ENCODE results near the gene FOXI3. TPM values are rescaled to one million over a fixed set of nuclear protein-coding genes. Genes with fewer than 3 reads are reported as not detected.

FOXI3 gene
- total RNA-seq, 3 donors from 2014 or later = not detected

GRCh38 chr2:88483200-88483599, 30.7 kb upstream of the FOXI3 start:
- Histone ChIP-seq H3K27ac (no peak overlapping the region), H3K4me1 (no peaks in the 10 kb centered on the region), H3K4me3 (no peak overlapping the region), H3K36me3 (no peaks in the 10 kb centered on the region), H3K9me3 (no peaks in the 10 kb centered on the region), H3K27me3 (no peaks in the 10 kb centered on the region)
- TF ChIP-seq POLR2AphosphoS5 (IDR thresholded peaks at IDR 0.05) (no peak), POLR2A (IDR thresholded peaks at IDR 0.05) (no peak)
- TF ChIP-seq, protein P1, sequence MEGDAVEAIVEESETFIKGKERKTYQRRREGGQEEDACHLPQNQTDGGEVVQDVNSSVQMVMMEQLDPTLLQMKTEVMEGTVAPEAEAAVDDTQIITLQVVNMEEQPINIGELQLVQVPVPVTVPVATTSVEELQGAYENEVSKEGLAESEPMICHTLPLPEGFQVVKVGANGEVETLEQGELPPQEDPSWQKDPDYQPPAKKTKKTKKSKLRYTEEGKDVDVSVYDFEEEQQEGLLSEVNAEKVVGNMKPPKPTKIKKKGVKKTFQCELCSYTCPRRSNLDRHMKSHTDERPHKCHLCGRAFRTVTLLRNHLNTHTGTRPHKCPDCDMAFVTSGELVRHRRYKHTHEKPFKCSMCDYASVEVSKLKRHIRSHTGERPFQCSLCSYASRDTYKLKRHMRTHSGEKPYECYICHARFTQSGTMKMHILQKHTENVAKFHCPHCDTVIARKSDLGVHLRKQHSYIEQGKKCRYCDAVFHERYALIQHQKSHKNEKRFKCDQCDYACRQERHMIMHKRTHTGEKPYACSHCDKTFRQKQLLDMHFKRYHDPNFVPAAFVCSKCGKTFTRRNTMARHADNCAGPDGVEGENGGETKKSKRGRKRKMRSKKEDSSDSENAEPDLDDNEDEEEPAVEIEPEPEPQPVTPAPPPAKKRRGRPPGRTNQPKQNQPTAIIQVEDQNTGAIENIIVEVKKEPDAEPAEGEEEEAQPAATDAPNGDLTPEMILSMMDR (IDR thresholded peaks at IDR 0.05) = no peak
- no peak for DNase-seq (ENCODE audit: low spot score in 2 of 2)
- intact Hi-C loops (cut with DNase I; ENCODE audit: low total_unique reads) = no loop called here

DNA sequence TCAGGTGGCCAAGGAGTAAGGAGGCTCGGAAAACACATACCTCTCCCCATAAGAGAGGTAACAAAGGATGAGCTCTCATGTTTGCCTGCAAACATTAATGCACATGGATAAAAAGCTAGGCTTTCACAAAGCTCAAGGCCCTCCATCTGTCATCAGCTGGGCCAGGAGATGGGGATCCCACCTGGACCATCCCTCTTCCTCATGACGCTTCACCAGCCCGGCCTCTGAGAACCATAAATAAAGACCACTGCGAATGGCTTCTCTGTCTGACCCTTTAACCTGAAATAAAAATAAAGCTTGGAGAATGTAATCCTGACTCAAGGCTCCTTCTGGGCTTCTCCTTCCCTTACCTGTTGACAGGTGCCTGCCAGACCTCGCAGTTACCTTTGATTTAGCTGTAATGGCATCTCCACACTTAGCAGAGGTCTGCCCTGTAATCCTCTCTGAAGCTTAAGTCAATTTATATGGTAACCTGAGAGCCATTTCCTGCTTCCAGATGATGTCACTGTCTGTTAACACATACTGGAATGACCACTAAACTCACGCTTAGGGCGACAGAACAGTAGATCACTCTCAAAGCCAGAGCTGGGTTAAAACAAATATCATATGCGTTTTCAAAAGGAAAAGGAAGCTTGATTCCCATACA, 29.3 kb upstream of the FOXI3 start:
- H3K9me3 ChIP-seq = no peaks in the 10 kb centered on the region
- no peaks in the 10 kb centered on the region for H3K4me1 ChIP-seq
- no peak for DNase-seq (ENCODE audit: low spot score in 2 of 2)
- TF ChIP-seq POLR2A (IDR thresholded peaks at IDR 0.05) (no peak), POLR2AphosphoS5 (IDR thresholded peaks at IDR 0.05) (no peak)
- TF ChIP-seq, protein P1 (IDR thresholded peaks at IDR 0.05) = no peak
- H3K27me3 ChIP-seq = no peaks in the 10 kb centered on the region
- no peak overlapping the region for H3K27ac ChIP-seq
- H3K4me3 ChIP-seq = no peak overlapping the region
- intact Hi-C loops (cut with DNase I; ENCODE audit: low total_unique reads) = no loop called here
- no peaks in the 10 kb centered on the region for H3K36me3 ChIP-seq

- no peaks in the 10 kb centered on the region for H3K36me3 ChIP-seq
- peaks cover 0 to 4% of the 10 kb centered on the region in 2 donors for H3K27me3 ChIP-seq
- intact Hi-C loops (cut with DNase I; ENCODE audit: low total_unique reads) = no loop called here
- H3K4me1 ChIP-seq = no peaks in the 10 kb centered on the region
- DNase-seq (ENCODE audit: low spot score in 2 of 2) = no peak
- H3K27ac ChIP-seq = no peak overlapping the region
- no peaks in the 10 kb centered on the region for H3K9me3 ChIP-seq
- H3K4me3 ChIP-seq = no peak overlapping the region
- no peak for TF ChIP-seq POLR2AphosphoS5 (IDR thresholded peaks at IDR 0.05)
- no peak for TF ChIP-seq POLR2A (IDR thresholded peaks at IDR 0.05)
These were observed 20.3 kb upstream of the FOXI3 start for GRCh38 chr2:88472811-88473210.

DNA sequence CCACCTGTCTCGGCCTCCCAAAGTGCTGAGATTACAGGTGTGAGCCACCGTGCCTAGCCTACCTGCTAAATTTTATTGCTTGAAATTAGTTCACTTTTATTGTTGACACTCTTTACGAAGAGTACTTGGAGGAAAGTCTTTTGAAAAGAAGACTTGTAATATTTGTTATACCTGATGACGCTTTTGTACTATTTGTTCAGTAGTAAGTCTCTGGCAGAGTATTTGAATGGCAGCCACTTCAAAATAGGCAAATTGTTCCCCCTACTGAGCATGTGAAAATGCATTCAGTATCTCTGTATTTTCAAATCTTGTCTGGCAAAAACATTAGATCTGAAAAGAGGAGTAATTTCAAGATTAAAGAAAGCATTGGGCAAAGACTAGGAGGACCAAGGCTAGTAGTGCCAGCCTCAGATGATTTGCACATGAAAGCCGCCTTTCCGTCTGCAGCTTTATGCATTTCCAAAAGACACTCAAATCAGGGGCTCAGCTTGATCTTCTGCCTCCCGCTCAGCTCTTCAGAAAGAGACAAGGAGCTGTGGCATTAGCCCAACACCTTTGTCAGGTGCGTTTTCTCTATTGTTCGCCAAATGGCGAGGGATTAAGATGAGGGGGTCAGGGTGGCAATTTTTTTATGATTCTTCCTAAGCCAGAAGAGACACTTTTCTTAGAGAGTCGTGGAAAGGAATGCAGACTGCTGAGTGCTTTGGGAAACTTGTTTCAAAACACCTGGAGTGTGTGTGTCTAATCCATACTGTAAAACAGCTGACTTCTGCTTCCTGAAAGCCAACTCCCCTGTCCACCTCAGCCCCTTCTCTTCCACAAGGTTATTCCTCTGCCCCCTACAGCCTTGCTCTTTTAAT, 18.8 kb upstream of the FOXI3 start:
- Histone ChIP-seq H3K36me3 (no peaks in the 10 kb centered on the region), H3K9me3 (no peaks in the 10 kb centered on the region), H3K4me3 (no peak overlapping the region), H3K27me3 (peaks cover 0 to 4% of the 10 kb centered on the region in 2 donors), H3K4me1 (no peaks in the 10 kb centered on the region), H3K27ac (no peak overlapping the region)
- no peak for TF ChIP-seq POLR2A (IDR thresholded peaks at IDR 0.05)
- TF ChIP-seq POLR2AphosphoS5 (IDR thresholded peaks at IDR 0.05) = no peak
- TF ChIP-seq, protein P1 (IDR thresholded peaks at IDR 0.05) = no peak
- DNase-seq (ENCODE audit: low spot score in 2 of 2) = no peak
- intact Hi-C loops (cut with DNase I; ENCODE audit: low total_unique reads) = no loop called here

GRCh38 chr2:88469202-88470114, 17.0 kb upstream of the FOXI3 start:
- H3K36me3 ChIP-seq = no peaks in the 10 kb centered on the region

More at GRCh38 chr2:88469202-88470114, 17.0 kb upstream of the FOXI3 start:
- H3K27me3 ChIP-seq = peaks cover 0 to 4% of the 10 kb centered on the region in 2 donors
- intact Hi-C loops (cut with DNase I; ENCODE audit: low total_unique reads) = no loop called here
- H3K4me1 ChIP-seq = no peaks in the 10 kb centered on the region
- no peak overlapping the region for H3K4me3 ChIP-seq
- TF ChIP-seq, protein P1 (IDR thresholded peaks at IDR 0.05) = no peak
- no peak for TF ChIP-seq POLR2AphosphoS5 (IDR thresholded peaks at IDR 0.05)
- no peaks in the 10 kb centered on the region for H3K9me3 ChIP-seq
- no peak for DNase-seq (ENCODE audit: low spot score in 2 of 2)
- H3K27ac ChIP-seq = no peak overlapping the region
